Stimulated activated CD4-positive, alpha-beta T cell treated with anti-CD3 and anti-CD28 coated beads, Interleukin-12 subunit alpha, Interleukin-12 subunit beta, amount 100 ng/mL, for 4 hours (primary cell): Measurements from ENCODE around the gene UGT1A9.

Experiments used
- DNase-seq: peaks from one replicate; pipeline ENCODE4 v3.0.0-alpha.2; 2020

The UGT1A9 gene

GRCh38 chr2:233800208-233800607 lies 128.5 kb downstream of the UGT1A9 start:
- no peak for DNase-seq

- no peak for DNase-seq
Observed at GRCh38 chr2:233801357-233802131, 129.8 kb downstream of the UGT1A9 start.

- no peak for DNase-seq
Observed at GRCh38 chr2:233802132-233802815, 130.6 kb downstream of the UGT1A9 start.

- no peak for DNase-seq
Observed at GRCh38 chr2:233803292-233803911, 131.7 kb downstream of the UGT1A9 start.

- DNase-seq: no peak
Observed at GRCh38 chr2:233803994-233804393, 132.3 kb downstream of the UGT1A9 start.

- no peak for DNase-seq
Observed at GRCh38 chr2:233807215-233807865, 135.6 kb downstream of the UGT1A9 start.

- DNase-seq: no peak
Observed at GRCh38 chr2:233807966-233808935, 136.6 kb downstream of the UGT1A9 start.

DNA sequence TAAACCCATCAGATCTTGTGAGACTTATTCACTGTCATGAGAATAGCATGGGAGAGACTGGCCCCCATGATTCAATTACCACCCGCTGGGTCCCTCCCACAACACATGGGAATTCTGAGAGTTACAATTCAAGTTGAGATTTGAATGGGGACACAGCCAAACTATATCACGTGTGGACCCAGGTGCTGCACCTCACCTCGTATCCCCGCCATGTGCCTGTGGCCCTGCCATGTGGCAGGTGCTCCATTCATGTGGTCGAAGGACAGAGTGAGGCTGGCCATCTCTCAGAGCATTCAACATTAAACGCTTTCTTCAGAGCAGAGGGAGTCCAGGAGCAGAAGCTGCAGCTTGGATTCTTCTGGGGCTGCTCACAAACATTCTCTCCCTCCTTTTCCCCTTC lies 138.7 kb downstream of the UGT1A9 start:
- DNase-seq: no peak

DNA sequence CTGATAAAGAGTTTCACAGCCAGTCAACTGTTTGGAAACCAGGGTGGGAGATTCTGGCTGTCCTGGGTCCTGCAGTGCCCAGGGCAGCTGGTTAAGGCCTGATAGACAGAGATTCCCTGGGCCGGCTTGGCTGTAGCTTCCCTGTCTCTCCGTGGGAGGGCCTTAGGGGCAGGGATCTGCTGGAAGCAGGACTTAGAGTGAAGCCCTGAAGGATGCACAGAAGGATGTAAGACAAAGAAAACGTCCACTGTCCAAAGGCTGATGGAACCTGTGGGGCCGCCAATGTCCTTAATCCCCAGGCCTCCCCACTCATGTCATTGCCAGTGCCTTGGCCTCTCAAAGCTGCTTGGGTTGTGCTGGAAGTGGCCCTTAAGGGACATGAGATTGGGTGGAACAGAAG lies 139.4 kb downstream of the UGT1A9 start:
- DNase-seq: no peak

DNA sequence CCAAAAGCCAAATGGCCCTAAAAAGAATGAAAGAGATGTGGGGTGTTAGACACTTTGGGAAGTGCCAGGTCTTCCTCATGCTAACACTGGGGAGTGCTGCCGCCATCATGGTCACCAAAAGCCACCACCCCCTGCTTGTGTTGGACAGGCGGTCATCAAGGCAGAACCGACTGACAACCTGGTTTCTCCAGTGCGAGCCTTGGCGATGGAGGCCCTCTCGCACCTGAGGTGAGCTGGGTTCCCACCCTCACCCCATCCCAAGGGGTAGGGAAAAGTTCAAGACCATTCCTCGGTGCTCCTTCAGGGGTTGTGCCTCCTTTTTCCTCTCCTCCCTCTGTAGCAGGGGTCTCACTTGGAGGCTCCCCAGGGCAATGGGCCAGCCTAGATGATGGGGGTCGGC lies 140.0 kb downstream of the UGT1A9 start:
- no peak for DNase-seq

GRCh38 chr2:233813236-233814055 lies 141.7 kb downstream of the UGT1A9 start:
- DNase-seq: no peak

DNA sequence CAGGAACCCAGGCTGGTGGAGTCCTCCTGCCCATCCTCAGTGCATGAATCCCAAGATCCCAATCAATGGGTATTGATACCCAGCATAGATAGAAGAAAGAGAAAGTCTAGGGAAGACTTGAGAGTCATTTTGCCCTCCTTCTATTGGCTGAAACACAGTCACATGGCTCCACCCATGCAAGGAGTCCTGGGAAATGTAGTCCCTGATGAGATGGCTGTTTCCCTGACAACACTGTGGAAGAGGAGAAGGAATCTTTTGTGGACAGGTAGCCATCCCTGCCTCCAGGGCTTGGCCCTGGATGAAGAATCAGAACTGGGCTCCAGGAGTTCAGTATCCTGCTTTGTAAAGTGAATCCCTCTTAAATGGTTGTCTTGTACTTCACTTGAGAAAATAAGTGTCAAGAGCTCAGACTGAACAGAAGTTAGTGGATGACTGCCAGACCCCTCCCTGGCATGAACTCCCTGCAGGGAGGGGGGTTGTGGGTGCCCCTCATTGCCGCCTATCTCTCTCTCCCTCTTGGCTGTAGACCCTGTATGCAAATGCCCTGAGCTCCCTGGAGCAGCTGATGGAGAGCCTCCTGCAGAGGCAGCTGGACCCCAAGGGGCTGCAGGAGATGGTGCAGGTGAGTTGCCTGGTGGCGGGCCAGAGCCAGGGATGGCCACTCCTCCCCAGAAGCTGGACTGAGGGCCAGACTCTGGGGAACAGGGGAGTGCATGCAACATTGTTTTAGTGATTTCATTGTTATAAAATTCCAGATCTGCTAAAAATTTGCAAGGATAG lies 142.5 kb downstream of the UGT1A9 start:
- no peak for DNase-seq

GRCh38 chr2:233815861-233816260 lies 144.2 kb downstream of the UGT1A9 start:
- DNase-seq: no peak

GRCh38 chr2:233816334-233816733 lies 144.6 kb downstream of the UGT1A9 start:
- DNase-seq: no peak

DNA sequence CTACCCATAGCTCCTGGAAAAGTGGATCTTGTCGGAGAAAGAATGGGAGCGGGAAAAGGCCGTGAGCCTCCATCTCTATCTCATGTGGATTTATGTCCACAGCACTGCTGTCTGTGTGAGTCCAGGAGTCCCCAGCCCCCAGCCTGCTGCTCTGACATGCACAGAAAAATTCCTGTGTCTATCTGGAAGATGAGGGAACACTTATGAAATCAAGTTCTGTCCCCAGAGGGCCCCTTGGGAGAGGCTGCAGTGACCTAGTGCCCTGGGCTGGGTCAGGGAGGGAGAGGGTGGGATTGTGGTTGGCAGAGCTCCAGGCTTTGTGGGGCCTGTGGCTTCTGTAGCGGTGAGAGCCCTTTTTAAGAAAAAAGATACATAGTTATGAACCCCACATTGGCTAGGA lies 145.1 kb downstream of the UGT1A9 start:
- DNase-seq: no peak

DNA sequence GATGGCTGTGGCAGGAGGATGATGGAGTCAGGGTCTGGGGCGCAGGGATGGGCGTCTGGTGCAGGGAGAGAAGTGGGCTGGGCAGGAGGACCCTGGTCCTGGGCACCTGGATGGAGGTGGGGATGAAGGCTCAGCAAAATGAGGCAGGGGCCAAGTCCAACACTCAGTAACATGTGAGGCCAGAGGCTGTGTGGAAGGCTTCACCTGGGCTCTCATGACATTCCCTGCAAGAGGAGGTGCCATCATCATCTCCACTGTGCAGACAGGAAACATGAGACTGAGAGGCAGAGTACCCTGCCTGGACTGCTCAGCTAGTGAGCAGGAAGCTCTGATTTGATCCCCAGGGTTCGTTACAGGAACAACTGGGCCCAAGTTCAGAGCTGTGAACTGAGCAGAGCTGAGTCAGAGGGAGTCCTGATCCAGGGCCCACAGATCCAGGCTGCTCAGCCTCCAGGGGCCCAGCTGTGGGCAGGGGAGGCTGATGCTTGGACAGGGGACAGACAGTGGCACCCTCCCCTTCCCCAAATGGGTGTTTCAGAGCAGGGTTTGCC lies 145.7 kb downstream of the UGT1A9 start:
- no peak for DNase-seq

DNA sequence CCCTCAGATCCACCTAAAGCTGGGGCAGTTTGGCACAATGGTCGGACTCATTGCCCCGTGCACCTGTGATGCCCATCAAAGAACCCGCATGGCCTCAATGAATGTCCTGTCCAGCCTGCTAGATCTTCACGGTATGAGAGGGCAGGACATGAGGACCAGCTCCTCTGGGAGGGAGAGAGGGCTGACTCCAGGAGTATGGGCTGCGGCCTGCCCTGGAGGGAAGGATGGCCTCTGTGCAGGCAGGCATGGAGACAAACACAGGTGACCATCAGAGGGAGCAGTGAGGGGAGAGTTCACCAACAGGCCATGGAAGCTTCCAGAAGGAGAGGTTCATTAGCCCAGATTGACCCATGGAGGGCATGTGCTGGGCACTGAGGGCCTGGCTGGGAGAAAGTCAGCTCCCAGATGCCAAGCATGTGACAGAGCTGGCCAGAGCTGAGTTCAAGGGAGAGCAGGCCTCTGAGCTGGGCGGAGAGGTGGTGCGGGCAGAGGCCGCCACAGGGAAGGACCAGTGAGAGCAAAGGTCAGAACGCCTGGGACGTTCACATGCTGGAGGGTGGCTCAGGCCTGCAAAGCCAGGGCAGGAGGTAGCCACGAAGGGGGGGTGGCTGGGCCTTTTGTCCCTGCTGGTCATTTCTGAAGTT lies 146.4 kb downstream of the UGT1A9 start:
- no peak for DNase-seq

DNA sequence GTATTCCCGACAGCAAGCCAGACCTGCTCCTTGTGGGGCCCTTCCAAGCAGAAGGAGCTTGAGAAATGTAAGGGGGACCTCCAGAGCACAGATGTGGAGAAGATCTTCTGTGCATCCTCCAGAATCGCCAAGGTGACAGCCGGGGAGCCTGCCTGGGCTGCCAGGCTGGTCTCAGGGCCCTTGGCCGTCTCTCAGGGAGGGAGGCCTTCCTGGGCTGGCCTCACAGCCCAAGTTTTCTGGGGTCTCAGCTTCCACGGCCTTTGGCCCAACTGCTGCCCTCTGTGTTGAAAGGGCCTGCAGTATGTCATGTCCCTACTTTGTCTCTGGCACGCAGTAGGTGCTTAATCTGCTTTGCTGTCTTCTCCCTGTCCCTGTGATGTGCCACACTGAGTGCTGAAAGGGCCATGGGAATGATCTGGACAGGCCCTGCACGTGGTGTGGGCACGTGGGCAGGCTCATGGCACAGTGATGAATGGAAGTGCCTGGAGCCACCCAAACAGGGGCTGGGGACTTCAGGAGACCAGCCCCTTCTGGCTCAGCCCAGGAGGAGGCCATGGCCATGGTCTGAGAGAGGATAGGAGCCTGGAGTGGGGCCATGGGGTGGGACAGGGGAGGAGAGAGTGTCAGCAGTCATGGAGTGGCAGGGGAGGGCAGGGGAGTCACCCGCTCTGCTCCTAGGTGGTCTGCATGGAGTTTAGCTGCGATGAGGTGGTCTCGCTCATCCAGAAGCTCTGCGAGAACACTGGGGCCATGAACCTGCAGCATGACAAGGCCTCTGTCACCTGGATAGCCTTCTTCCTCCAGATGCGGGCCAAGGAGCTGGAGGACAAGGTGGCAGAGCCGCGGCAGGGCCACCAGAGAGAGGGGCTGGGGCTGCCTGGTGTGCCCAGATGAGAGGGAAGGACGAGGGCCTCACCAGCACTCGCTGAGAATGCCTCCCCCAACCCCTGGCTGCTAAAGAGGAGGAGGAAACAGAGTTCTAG lies 147.2 kb downstream of the UGT1A9 start:
- no peak for DNase-seq
